ENCODE results near the gene DUSP28.

DUSP28 gene

GRCh38 chr2:240598311-240598911 is 38.3 kb downstream of the DUSP28 start:
- 0 out of 2 replicates have a peak overlapping the region, but pooled peaks have one; percentile 18 for H3K27ac ChIP-seq
- CTCF ChIA-PET: no interaction called here

GRCh38 chr2:240599141-240599583 is 39.0 kb downstream of the DUSP28 start:
- no peak for TF ChIP-seq CTCF (conservative IDR thresholded peaks at IDR 0.05; ENCODE audit: low read depth)
- ChIA-PET POLR2A (ENCODE audit: low non-redundant PET) (no interaction called here), CTCF (no interaction called here)
- DNase-seq (ENCODE audit: low spot score): no peak
- peak overlapping the region; percentile 18; the same call in 1 of the 2 replicates for H3K27ac ChIP-seq

More at GRCh38 chr2:240598311-240598911, 38.3 kb downstream of the DUSP28 start:
- DNase-seq (ENCODE audit: low spot score): no peak
- POLR2A ChIA-PET (ENCODE audit: low non-redundant PET): no interaction called here
- no peak for TF ChIP-seq CTCF (conservative IDR thresholded peaks at IDR 0.05; ENCODE audit: low read depth)

GRCh38 chr2:240600451-240600961 is 40.3 kb downstream of the DUSP28 start:
- CTCF ChIA-PET: no interaction called here
- POLR2A ChIA-PET (ENCODE audit: low non-redundant PET): no interaction called here
- no peak for DNase-seq (ENCODE audit: low spot score)
- TF ChIP-seq CTCF (conservative IDR thresholded peaks at IDR 0.05; ENCODE audit: low read depth): no peak
- H3K27ac ChIP-seq: peak overlapping the region; percentile 18

GRCh38 chr2:240601061-240601830 is 41.1 kb downstream of the DUSP28 start:
- DNase-seq (ENCODE audit: low spot score): no peak
- POLR2A ChIA-PET (ENCODE audit: low non-redundant PET): no interaction called here
- TF ChIP-seq CTCF (conservative IDR thresholded peaks at IDR 0.05; ENCODE audit: low read depth): no peak
- CTCF ChIA-PET: interaction anchor here (0.5 kb wide), 1 partner anchor 13 kb away, joined by 3 read pairs; no protein-coding TSS in a partner anchor
- H3K27ac ChIP-seq: no peak overlapping the region; the same call in 1 of the 2 replicates

GRCh38 chr2:240601831-240602160 is 41.6 kb downstream of the DUSP28 start:
- ChIA-PET CTCF (no interaction called here), POLR2A (ENCODE audit: low non-redundant PET) (no interaction called here)
- no peak for DNase-seq (ENCODE audit: low spot score)
- no peak overlapping the region for H3K27ac ChIP-seq
- no peak for TF ChIP-seq CTCF (conservative IDR thresholded peaks at IDR 0.05; ENCODE audit: low read depth)

GRCh38 chr2:240602266-240603050 is 42.3 kb downstream of the DUSP28 start:
- TF ChIP-seq CTCF (conservative IDR thresholded peaks at IDR 0.05; ENCODE audit: low read depth): no peak
- POLR2A ChIA-PET (ENCODE audit: low non-redundant PET): no interaction called here
- H3K27ac ChIP-seq: no peak overlapping the region
- CTCF ChIA-PET: interaction anchor here (0.6 kb wide), 1 partner anchor 249 kb away, joined by 5 read pairs; no protein-coding TSS in a partner anchor
- DNase-seq (ENCODE audit: low spot score): no peak
